ENCODE results near the gene SUGCT. TPM values are rescaled to one million over a fixed set of nuclear protein-coding genes. Genes with fewer than 3 reads are reported as not detected.

SUGCT gene
- total and polyA plus RNA-seq, 2 of the 13 experiments (the other 11 are each of a cell fraction or from before 2014, with no cell fraction given) = 10.1 to 22.2 TPM

- no peak for TF ChIP-seq ZNF350 (CRISPR knock-in tag; IDR thresholded peaks at IDR 0.05; ENCODE audit: borderline replicate concordance, low read depth)
- no peak for TF ChIP-seq ATF3 (CRISPR knock-in tag; IDR thresholded peaks at IDR 0.05)
- TF ChIP-seq JDP2 (CRISPR knock-in tag; IDR thresholded peaks at IDR 0.05; ENCODE audit: borderline replicate concordance) = no peak
- TF ChIP-seq SSRP1 (CRISPR knock-in tag; IDR thresholded peaks at IDR 0.05) = no peak
- peak; percentile 83; the same call in 1 of the 2 replicates for TF ChIP-seq SOX13 (IDR thresholded peaks at IDR 0.05)
- TF ChIP-seq SOX13 (CRISPR knock-in tag; conservative IDR thresholded peaks at IDR 0.05 in 1 of 2, IDR thresholded peaks at IDR 0.05 in 1 of 2) = peak in 1 of 2 experiments; percentile 97; a peak in 2 of 4 replicates
- TF ChIP-seq ZNF235 (CRISPR knock-in tag; IDR thresholded peaks at IDR 0.05; ENCODE audit: borderline replicate concordance) = no peak
- TF ChIP-seq ZNF326 (CRISPR knock-in tag; IDR thresholded peaks at IDR 0.05; ENCODE audit: borderline replicate concordance) = no peak
- no peak for TF ChIP-seq FUBP1 (CRISPR knock-in tag; IDR thresholded peaks at IDR 0.05; ENCODE audit: borderline replicate concordance)
- TF ChIP-seq SP140L (CRISPR knock-in tag; IDR thresholded peaks at IDR 0.05; ENCODE audit: borderline replicate concordance) = no peak
- TF ChIP-seq EP300 (IDR thresholded peaks at IDR 0.05; ENCODE audit: low read depth in 2 of 2, low read length in 2 of 2) = peak in 1 of 2 experiments; percentile 54; a peak in 2 of 4 replicates
- TF ChIP-seq EP300 (CRISPR knock-in tag; IDR thresholded peaks at IDR 0.05; ENCODE audit: borderline replicate concordance) = no peak
- TF ChIP-seq NFYB (CRISPR knock-in tag; IDR thresholded peaks at IDR 0.05) = no peak
- peak; percentile 84 for TF ChIP-seq ZMYM4 (CRISPR knock-in tag; IDR thresholded peaks at IDR 0.05)
- no peak for TF ChIP-seq FOXA1 (IDR thresholded peaks at IDR 0.05)
- TF ChIP-seq FOXA1 (CRISPR knock-in tag; IDR thresholded peaks at IDR 0.05) = peak; percentile 45; the same call in 1 of the 2 replicates
- no peak for TF ChIP-seq CEBPZ (IDR thresholded peaks at IDR 0.05; ENCODE audit: low read length)
- no peak for TF ChIP-seq TBX3 (IDR thresholded peaks at IDR 0.05; ENCODE audit: borderline replicate concordance)
- no peak for TF ChIP-seq ZNF543 (CRISPR knock-in tag; IDR thresholded peaks at IDR 0.05)
- TF ChIP-seq ZNF121 (CRISPR knock-in tag; IDR thresholded peaks at IDR 0.05) = no peak
- 0 out of 2 replicates have a peak, but pooled peaks have one; percentile 24 for TF ChIP-seq ERF (CRISPR knock-in tag; IDR thresholded peaks at IDR 0.05)
- 0 out of 2 replicates have a peak, but pooled peaks have one; percentile 52 for TF ChIP-seq RBAK (CRISPR knock-in tag; IDR thresholded peaks at IDR 0.05)
- TF ChIP-seq NFYC (CRISPR knock-in tag; IDR thresholded peaks at IDR 0.05) = no peak
- no peak for TF ChIP-seq CBFB (CRISPR knock-in tag; IDR thresholded peaks at IDR 0.05)
- TF ChIP-seq GATAD2A (CRISPR knock-in tag; IDR thresholded peaks at IDR 0.05) = peak; percentile 83
These were observed 449.1 kb downstream of the SUGCT start (continued) for GRCh38 chr7:40583667-40584444.
